GM12872 (cell line): Measurements from ENCODE around the gene UBE2R2.

Experiments used
- CTCF ChIP-seq: IDR thresholded peaks from 3 replicates; pipeline ENCODE4 v1.5.1; 2011; ENCODE audit warnings: low read depth, mild to moderate bottlenecking, low read length, moderate library complexity; ENCODE audit not compliant: insufficient read depth

Gene UBE2R2

DNA sequence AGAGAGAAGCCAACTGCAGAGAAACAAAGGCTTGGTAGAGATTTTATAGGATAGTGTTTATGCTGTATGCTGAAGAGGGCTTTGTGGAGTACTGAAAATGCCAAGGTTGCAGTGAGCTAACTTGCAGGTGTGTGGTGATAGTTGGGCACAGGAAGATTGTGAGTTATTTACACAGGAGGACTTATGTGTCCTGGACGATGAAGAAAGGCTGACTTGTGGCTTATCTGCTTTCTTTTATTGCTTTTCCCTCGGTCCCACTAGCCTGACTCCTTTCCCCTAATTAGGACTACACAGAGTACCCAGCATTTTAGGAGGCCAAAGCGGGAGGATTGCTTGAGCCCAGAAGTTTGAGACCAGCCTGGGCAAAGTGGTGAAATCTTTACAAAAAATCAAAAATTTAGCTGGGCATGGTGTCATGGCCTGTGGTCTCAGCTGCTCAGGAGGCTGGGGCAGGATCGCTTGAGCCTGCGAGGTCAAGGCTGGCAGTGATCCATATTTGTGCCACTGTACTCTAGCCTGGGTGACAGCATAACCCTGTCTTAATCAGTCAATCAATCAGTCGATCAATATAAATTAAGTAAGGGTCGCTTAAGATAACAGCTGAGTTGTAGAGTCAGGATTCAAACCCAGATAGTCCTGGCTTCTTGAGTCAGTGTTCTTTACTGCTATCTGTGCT lies 61.9 kb downstream of the UBE2R2 start:
- no peak for TF ChIP-seq CTCF

- no peak for TF ChIP-seq CTCF
Observed at GRCh38 chr9:33880211-33881089, 63.5 kb downstream of the UBE2R2 start.

DNA sequence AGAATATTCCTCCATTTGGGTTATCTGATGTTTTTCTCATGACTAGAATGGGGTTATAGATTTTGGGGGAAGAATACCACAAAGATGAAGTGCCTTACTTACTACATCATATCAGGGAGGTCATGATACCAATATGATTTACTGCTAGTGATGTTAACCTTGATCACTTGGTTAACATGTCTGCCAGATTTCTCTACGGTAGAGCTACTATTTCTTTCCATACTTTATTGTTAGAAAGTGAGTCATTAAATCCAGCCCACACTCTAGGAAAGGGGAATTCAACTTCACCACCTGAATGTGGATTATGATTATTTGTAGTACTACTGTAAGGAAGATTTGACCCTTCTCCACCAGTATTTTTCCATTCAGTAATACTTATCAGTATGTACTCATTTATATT lies 64.7 kb downstream of the UBE2R2 start:
- TF ChIP-seq CTCF: no peak

DNA sequence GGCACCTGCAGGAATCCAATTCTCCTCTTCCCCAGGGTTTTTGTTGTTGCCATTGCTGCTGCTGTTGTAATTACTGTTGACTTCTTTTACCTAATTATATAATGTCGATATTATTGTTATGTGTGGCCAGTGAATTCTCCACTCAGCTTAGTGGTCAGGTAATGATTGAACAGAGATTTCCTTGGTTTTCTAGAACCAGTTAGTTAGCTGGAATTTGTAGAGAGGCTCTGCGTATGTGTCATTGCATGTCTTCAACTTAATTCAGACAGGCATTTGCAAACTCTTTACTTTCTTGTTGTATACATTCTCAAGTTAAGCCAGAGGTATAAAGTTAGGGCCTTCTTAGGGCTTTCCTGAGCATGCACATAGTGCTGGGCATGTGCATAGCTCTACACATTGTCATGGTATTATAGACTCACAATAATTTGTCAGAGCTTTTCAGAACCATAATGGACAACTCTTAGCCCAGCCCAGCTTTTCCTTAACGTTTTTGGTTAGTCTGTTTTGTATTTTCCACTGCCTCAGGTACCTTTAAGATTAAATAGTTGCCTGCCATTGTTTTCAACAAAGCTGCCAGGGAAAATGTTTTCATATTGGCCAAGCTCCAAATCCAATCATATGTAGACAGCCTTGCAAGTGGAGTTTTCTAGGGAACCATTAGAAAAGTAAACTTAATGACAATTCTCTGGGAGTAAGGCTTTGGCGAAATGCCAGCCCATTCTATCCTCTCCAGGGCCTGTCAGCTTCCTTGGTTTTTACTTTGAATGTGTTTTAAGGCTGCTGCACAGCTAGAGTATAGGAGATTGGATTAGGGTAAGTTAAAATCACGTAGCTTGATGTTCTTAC lies 68.1 kb downstream of the UBE2R2 start:
- TF ChIP-seq CTCF: no peak

GRCh38 chr9:33885948-33886347 lies 69.0 kb downstream of the UBE2R2 start:
- no peak for TF ChIP-seq CTCF

DNA sequence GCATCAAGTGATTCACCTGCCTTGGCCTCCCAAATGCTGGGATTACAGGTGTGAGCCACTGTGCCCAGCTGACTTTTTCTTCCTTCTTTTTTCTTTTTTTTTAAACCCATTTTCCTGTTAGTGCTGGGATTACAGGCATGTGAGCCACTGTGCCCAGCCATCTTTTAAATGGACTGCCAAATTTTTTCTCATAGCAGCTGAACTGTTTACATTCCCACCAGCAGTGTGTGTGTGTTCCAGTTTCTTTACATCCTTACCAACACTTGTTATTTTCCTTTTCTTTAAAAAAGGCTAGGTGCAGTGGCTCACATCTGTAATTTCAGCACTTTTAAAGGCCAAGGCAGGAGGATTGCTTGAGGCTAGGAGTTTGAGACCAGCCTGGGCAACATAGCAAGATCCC lies 76.9 kb downstream of the UBE2R2 start:
- no peak for TF ChIP-seq CTCF

DNA sequence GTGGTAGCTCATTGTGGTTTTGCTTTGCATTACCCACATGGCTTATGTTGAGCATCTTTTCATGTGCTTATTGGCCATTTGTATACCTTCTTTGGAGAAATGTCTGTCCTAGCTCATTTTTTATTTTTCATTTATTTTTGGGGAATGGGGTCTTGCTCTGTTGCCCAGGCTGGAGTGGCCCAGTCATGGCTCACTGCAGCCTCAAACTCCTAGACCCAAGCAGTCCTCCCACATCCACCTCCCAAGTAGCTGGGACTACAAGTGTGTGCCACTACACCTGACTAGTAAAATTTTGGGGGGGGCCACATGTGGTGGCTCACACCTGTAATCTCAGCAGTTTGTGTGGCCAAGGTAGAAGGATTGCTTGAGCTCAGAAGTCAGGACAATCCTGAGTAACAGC lies 77.4 kb downstream of the UBE2R2 start:
- no peak for TF ChIP-seq CTCF
